H1 (cell line): ENCODE results near the gene ZFP1. TPM values are rescaled to one million over a fixed set of nuclear protein-coding genes. Genes with fewer than 3 reads are reported as not detected.

ENCODE experiments used
- CTCF ChIA-PET: fragments of 300-600 bp; sonication (Branson Sonifier 250); formaldehyde crosslinking; loops from one replicate; lab custom pipeline; 2021; ENCODE audit not compliant: partially characterized antibody; lab: Charles Lee
- POLR2A ChIA-PET: fragments of 300-600 bp; sonication (Branson Sonifier 250); formaldehyde crosslinking; loops from one replicate; lab custom pipeline; 2021; ENCODE audit warnings: inconsistent platforms; ENCODE audit not compliant: partially characterized antibody; lab: Charles Lee
- DNase-seq, 2 experiments: peaks; one replicate each; pipeline versions ENCODE4 v3.0.0 to v3.0.0-alpha.2; 2010 to 2022; ENCODE audit warnings: low spot score in 2 of 2, low read depth in 1 of 2, mixed read lengths in 1 of 2
- FAIRE-seq: peaks from 2 replicates; lab custom pipeline; 2011; peaks lifted over from hg19 to GRCh38; lab: Jason Lieb, UNC
- H2AFZ ChIP-seq: 2 replicates; pipeline ENCODE4 v1.8.1; 2012; ENCODE audit warnings: low read length, inconsistent platforms
- H2AK5ac ChIP-seq: 2 replicates; pipeline ENCODE4 v1.6.1; 2013; ENCODE audit warnings: low read depth, low read length
- H2BK120ac ChIP-seq: replicated peaks from 2 replicates; pipeline ENCODE3; 2013; ENCODE audit warnings: low read depth, low read length, inconsistent platforms
- H2BK12ac ChIP-seq: 2 replicates; pipeline ENCODE4 v1.6.1; 2013; ENCODE audit warnings: low read depth, low read length
- H2BK15ac ChIP-seq: 2 replicates; pipeline ENCODE4 v1.6.1; 2013; ENCODE audit warnings: low read length
- H2BK20ac ChIP-seq: 2 replicates; pipeline ENCODE4 v1.6.1; 2013; ENCODE audit warnings: low read length
- H2BK5ac ChIP-seq: 2 replicates; pipeline ENCODE4 v1.6.1; 2013; ENCODE audit warnings: low read depth, low read length
- H3K14ac ChIP-seq: 2 replicates; pipeline ENCODE4 v1.6.1; 2013; ENCODE audit warnings: inconsistent platforms; ENCODE audit not compliant: insufficient read length
- H3K18ac ChIP-seq: 2 replicates; pipeline ENCODE4 v1.6.1; 2013; ENCODE audit warnings: low read length; ENCODE audit errors: extremely low read depth
- H3K23ac ChIP-seq: 2 replicates; pipeline ENCODE4 v1.6.1; 2013; ENCODE audit warnings: inconsistent platforms; ENCODE audit not compliant: insufficient read length
- H3K23me2 ChIP-seq: 2 replicates; pipeline ENCODE4 v1.6.1; 2013; ENCODE audit warnings: low read depth, low read length
- H3K27ac ChIP-seq: 2 replicates; pipeline ENCODE4 v1.6.1; 2011; ENCODE audit warnings: low read depth, low read length, inconsistent platforms
- H3K27me3 ChIP-seq, 4 experiments: replicated peaks in 1 of 4; 1 replicate in 1 of 4; 2 replicates in 3 of 4; pipeline versions ENCODE4 v1.6.1 to v1.8.1; 2011 to 2013; ENCODE audit warnings: low read length in 3 of 4, mild to moderate bottlenecking in 3 of 4, inconsistent platforms in 2 of 4, mixed read lengths in 2 of 4, moderate library complexity in 1 of 4; ENCODE audit not compliant: control insufficient read depth in 3 of 4, insufficient read depth in 3 of 4; ENCODE audit errors: extremely low read depth in 1 of 4
- H3K36me3 ChIP-seq, 4 experiments: 2 replicates each; pipeline versions ENCODE4 v1.6.1 to v1.8.1; 2011 to 2013; ENCODE audit warnings: mild to moderate bottlenecking in 4 of 4, low read length in 3 of 4, moderate library complexity in 2 of 4, control low read depth in 1 of 4, inconsistent platforms in 1 of 4; ENCODE audit not compliant: insufficient read depth in 4 of 4, control insufficient read depth in 2 of 4
- H3K4ac ChIP-seq: replicated peaks from 2 replicates; pipeline ENCODE3; 2013; ENCODE audit warnings: low read length, low read depth, mixed read lengths, inconsistent platforms; ENCODE audit not compliant: insufficient read length
- H3K4me1 ChIP-seq, 4 experiments: replicated peaks in 1 of 4; 1 replicate in 1 of 4; 2 replicates in 3 of 4; pipeline versions ENCODE4 v1.6.1 to v1.8.1; 2011 to 2013; ENCODE audit warnings: low read length in 3 of 4, inconsistent platforms in 2 of 4, mixed read lengths in 1 of 4; ENCODE audit not compliant: insufficient read depth in 4 of 4, control insufficient read depth in 3 of 4
- H3K4me2 ChIP-seq, 2 experiments: 2 replicates each; pipeline versions ENCODE4 v1.6.1 to v1.8.1; 2011 to 2013; ENCODE audit warnings: low read depth in 2 of 2, low read length in 2 of 2, control low read depth in 1 of 2, inconsistent platforms in 1 of 2, mild to moderate bottlenecking in 1 of 2; ENCODE audit not compliant: insufficient read depth in 1 of 2
- H3K4me3 ChIP-seq, 4 experiments: fragments of 200-600, 300-600 bp in 1 of 4; sonication (generic), shearing (Covaris generic), sonication (Bioruptor Twin) in 1 of 4; 2 replicates each; pipeline versions ENCODE4 v1.5.1 to v1.8.1; 2011 to 2016; ENCODE audit warnings: low read length in 4 of 4, low read depth in 3 of 4, control low read depth in 2 of 4, inconsistent platforms in 2 of 4, mild to moderate bottlenecking in 2 of 4, mixed read lengths in 1 of 4, moderate library complexity in 1 of 4; ENCODE audit not compliant: insufficient read depth in 2 of 4; ENCODE audit errors: extremely low read depth in 1 of 4
- H3K56ac ChIP-seq: replicated peaks from 2 replicates; pipeline ENCODE3; 2013; ENCODE audit warnings: low read depth, mild to moderate bottlenecking, mixed read lengths, low read length, inconsistent platforms; ENCODE audit not compliant: insufficient read length
- H3K79me1 ChIP-seq: 2 replicates; pipeline ENCODE4 v1.6.1; 2013; ENCODE audit warnings: low read depth, low read length, control low read depth
- H3K79me2 ChIP-seq, 2 experiments: 2 replicates each; pipeline versions ENCODE4 v1.6.1 to v1.8.1; 2012 to 2013; ENCODE audit warnings: low read length in 2 of 2, mild to moderate bottlenecking in 2 of 2, inconsistent platforms in 1 of 2; ENCODE audit not compliant: insufficient read depth in 2 of 2, control insufficient read depth in 1 of 2
- H3K9ac ChIP-seq, 4 experiments: replicated peaks in 1 of 4; 1 replicate in 1 of 4; 2 replicates in 3 of 4; pipeline versions ENCODE4 v1.6.1 to v1.8.1; 2011 to 2013; ENCODE audit warnings: low read depth in 3 of 4, low read length in 3 of 4, control low read depth in 2 of 4, mild to moderate bottlenecking in 2 of 4, moderate library complexity in 2 of 4, inconsistent platforms in 1 of 4; ENCODE audit errors: extremely low read depth in 1 of 4
- H3K9me3 ChIP-seq, 2 experiments: 2 replicates each; pipeline versions ENCODE4 v1.6.1 to v1.8.1; 2012 to 2013; ENCODE audit warnings: mild to moderate bottlenecking in 2 of 2, moderate library complexity in 2 of 2, control low read depth in 1 of 2, inconsistent platforms in 1 of 2, low read depth in 1 of 2, low read length in 1 of 2, mixed read lengths in 1 of 2; ENCODE audit not compliant: insufficient read depth in 2 of 2
- H4K20me1 ChIP-seq, 2 experiments: replicated peaks in 1 of 2; 2 replicates each; pipeline versions ENCODE3 to v1.8.1; 2011 to 2013; ENCODE audit warnings: inconsistent platforms in 2 of 2, low read length in 2 of 2, mild to moderate bottlenecking in 1 of 2; ENCODE audit not compliant: insufficient read depth in 2 of 2, control insufficient read depth in 1 of 2
- H4K5ac ChIP-seq: 2 replicates; pipeline ENCODE4 v1.6.1; 2013; ENCODE audit warnings: low read length, low read depth, mixed read lengths, inconsistent platforms; ENCODE audit not compliant: insufficient read length
- H4K8ac ChIP-seq: 2 replicates; pipeline ENCODE4 v1.8.0; 2013; ENCODE audit warnings: mild to moderate bottlenecking, moderate library complexity, low read length, inconsistent platforms; ENCODE audit not compliant: insufficient read depth; ENCODE audit errors: extremely low read depth
- H4K91ac ChIP-seq: replicated peaks from 2 replicates; pipeline ENCODE3; 2013; ENCODE audit warnings: low read length, mixed read lengths, inconsistent platforms; ENCODE audit not compliant: insufficient read length
- CHD1 ChIP-seq: IDR thresholded peaks from 2 replicates; pipeline ENCODE4 v1.6.1; 2012; ENCODE audit warnings: low read depth, low read length, improper control_type of control experiment
- KDM5A ChIP-seq: fragments of 200-600 bp; IDR thresholded peaks from 2 replicates; pipeline ENCODE4 v1.7.1; 2012; ENCODE audit warnings: mild to moderate bottlenecking, low read length, inconsistent platforms, mixed read lengths
- NANOG ChIP-seq: IDR thresholded peaks from 2 replicates; pipeline ENCODE4 v1.6.1; 2011; ENCODE audit warnings: low read length, low read depth, mild to moderate bottlenecking, inconsistent platforms; ENCODE audit not compliant: insufficient read depth, poor library complexity, severe bottlenecking
- RAD21 ChIP-seq, 2 experiments: IDR thresholded peaks in 1 of 2; conservative IDR thresholded peaks in 1 of 2; 2 replicates each; pipeline ENCODE4 v1.6.1; 2011; ENCODE audit warnings: low read depth in 2 of 2, low read length in 2 of 2, improper control_type of control experiment in 1 of 2, inconsistent platforms in 1 of 2, mild to moderate bottlenecking in 1 of 2, moderate library complexity in 1 of 2
- TCF12 ChIP-seq: IDR thresholded peaks from 2 replicates; pipeline ENCODE4 v1.6.1; 2011; ENCODE audit warnings: low read depth, mild to moderate bottlenecking, low read length
- WGBS, 2 experiments: shearing (Covaris generic) in 1 of 2; methylation state at CpG; one replicate each; pipeline versions ENCODE4 v1.1.6 to v1.1.7; 2013 to 2015; ENCODE audit warnings: low lambda C conversion rate in 2 of 2, mixed read lengths in 2 of 2, inconsistent platforms in 1 of 2, low coverage in 1 of 2, missing lambda C conversion rate in 1 of 2; ENCODE audit not compliant: insufficient replicate concordance in 2 of 2, insufficient coverage in 1 of 2, insufficient read length in 1 of 2; ENCODE audit errors: extremely low coverage in 1 of 2, missing lambda C conversion rate in 1 of 2; 5-methylcytosine and 5-hydroxymethylcytosine counted together
- polyA plus RNA-seq, 7 experiments: library from polyadenylated mRNA; depleted of rRNA in 3 of 7; stranded (reverse) in 5 of 7; unstranded in 2 of 7; fragments of >200 nt in 5 of 7; fragments of 200-250 nt in 2 of 7; gene quantifications; 1 replicate in 5 of 7; 2 replicates in 1 of 7; 4 replicates in 1 of 7; pipeline versions ENCODE4 v1.2.1 to v1.2.3, GENCODE V29; 2011 to 2013; ENCODE audit warnings: missing spikeins in 2 of 7, mixed read lengths in 2 of 7
- total RNA-seq: library from RNA; stranded (reverse); fragmentation: NEBNext Ultra II Directional; extraction: Animal tissue kit (Norgen Biotek cat#: 25700); gene quantifications from 2 replicates; pipeline ENCODE4 v1.2.1, GENCODE V29; 2021
- TF ChIP-seq, protein P1 (sequence below): IDR thresholded peaks from 2 replicates; pipeline ENCODE4 v1.6.1; 2012; ENCODE audit warnings: inconsistent platforms

Gene ZFP1
- total and polyA plus RNA-seq, 2 of the 8 experiments (the other 6 are each of a cell fraction or from before 2014, with no cell fraction given), result 4.0 to 11.2 TPM

DNA sequence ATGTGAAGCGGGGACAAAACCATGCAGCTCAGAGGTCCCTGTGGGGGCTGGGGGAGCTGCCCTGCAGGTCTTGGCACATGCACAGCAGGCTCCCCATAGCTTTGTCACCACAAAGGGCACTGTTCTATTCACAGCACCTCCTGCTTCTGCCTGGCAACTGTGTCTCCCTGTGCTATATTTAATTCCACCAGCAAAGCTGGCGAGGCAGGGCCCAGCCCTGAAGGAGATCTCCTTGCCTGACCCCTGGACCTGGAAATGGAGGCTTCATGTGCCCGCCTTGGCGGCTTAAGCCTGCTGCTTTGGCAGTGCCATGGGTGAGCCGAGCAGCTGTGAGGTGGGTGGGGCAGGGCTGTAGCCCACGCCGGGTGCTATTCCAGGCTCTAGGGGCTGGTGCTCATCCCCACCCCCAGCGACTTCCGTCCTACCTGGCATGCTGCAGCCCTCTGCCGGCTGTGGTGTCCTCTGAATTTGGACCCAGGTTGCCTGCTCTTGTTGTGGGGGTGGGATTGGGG is 38.5 kb upstream of the ZFP1 start:
- TF ChIP-seq TCF12 (no peak), RAD21 (IDR thresholded peaks at IDR 0.05 in 1 of 2, conservative IDR thresholded peaks at IDR 0.05 in 1 of 2; ENCODE audit: low read depth in 2 of 2, low read length in 2 of 2) (no peak), CHD1 (no peak), KDM5A (no peak), NANOG (no peak)
- TF ChIP-seq, protein P1, sequence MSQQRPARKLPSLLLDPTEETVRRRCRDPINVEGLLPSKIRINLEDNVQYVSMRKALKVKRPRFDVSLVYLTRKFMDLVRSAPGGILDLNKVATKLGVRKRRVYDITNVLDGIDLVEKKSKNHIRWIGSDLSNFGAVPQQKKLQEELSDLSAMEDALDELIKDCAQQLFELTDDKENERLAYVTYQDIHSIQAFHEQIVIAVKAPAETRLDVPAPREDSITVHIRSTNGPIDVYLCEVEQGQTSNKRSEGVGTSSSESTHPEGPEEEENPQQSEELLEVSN, result no peak
- ChIA-PET CTCF (interaction anchor here (0.7 to 16.3 kb wide), 15 partner anchors 9 to 125 kb away, joined by 3 to 171 read pairs (median 10); partner anchors contain the start of genes WDR59 and ZNRF1), POLR2A (interaction anchor here (0.6 to 6.0 kb wide), 8 partner anchors 11 to 409 kb away, joined by 3 to 62 read pairs (median 4); partner anchors contain the start of genes WDR59 and ZNRF1)
- Histone ChIP-seq H3K18ac (no peak overlapping the region; the same call in 1 of the 2 replicates), H3K56ac (no peak overlapping the region), H3K9me3 (no peaks in the 10 kb centered on the region), H2BK12ac (0 out of 2 replicates have a peak overlapping the region, but pooled peaks have one; percentile 39), H3K79me2 (no peaks in the 10 kb centered on the region; a peak in 1 of 4 replicates), H4K8ac (0 out of 2 replicates have a peak overlapping the region, but pooled peaks have one; percentile 16), H3K4me1 (peaks cover 9 to 46% (median 36%) of the 10 kb centered on the region in 4 experiments), H2AK5ac (peak overlapping the region; percentile 60; the same call in 1 of the 2 replicates), H3K27ac (no peak overlapping the region; the same call in 1 of the 2 replicates), H3K4ac (no peak overlapping the region), H3K9ac (no peak overlapping the region), H2BK15ac (no peak overlapping the region), H3K23me2 (no peaks in the 10 kb centered on the region), H2BK120ac (no peak overlapping the region), H3K36me3 (peaks cover 0 to 16% (median 3%) of the 10 kb centered on the region in 4 experiments; a peak in 3 of 8 replicates), H3K27me3 (no peaks in the 10 kb centered on the region), H3K4me3 (no peak overlapping the region), H3K4me2 (no peak overlapping the region), H2AFZ (no peak overlapping the region), H3K14ac (no peak overlapping the region), H4K5ac (no peak overlapping the region), H4K20me1 (peaks cover 3% of the 10 kb centered on the region in 2 experiments), H2BK5ac (no peak overlapping the region), H2BK20ac (no peak overlapping the region), H3K23ac (no peak overlapping the region), H4K91ac (no peak overlapping the region), H3K79me1 (no peaks in the 10 kb centered on the region; the same call in 1 of the 2 replicates)
- 84% methylated on average over 10 of the region's 10 CpGs; no CpG with 5 or more reads in 1 of the 2 experiments for WGBS, 2 experiments
- DNase-seq (no peak), FAIRE-seq (no peak)
